HUES64 (cell line): ENCODE results near the gene LILRB5.
"Not testable (repeated sequence)": the region's sequence is repeated elsewhere in the genome, so short reads cannot be mapped to it uniquely, and the experiment has no call there.

Experiments used
- H3K27ac ChIP-seq: 2 replicates; pipeline ENCODE4 v1.7.0; 2013; ENCODE audit warnings: low read depth, low read length, inconsistent platforms
- H3K27me3 ChIP-seq: 2 replicates; pipeline ENCODE4 v1.6.1; 2013; ENCODE audit warnings: mild to moderate bottlenecking, low read length; ENCODE audit not compliant: insufficient read depth
- H3K36me3 ChIP-seq: 2 replicates; pipeline ENCODE4 v1.6.1; 2013; ENCODE audit warnings: mild to moderate bottlenecking, low read length; ENCODE audit not compliant: insufficient read depth
- H3K4me1 ChIP-seq: 2 replicates; pipeline ENCODE4 v1.6.1; 2013; ENCODE audit warnings: mild to moderate bottlenecking, low read length, moderate library complexity; ENCODE audit not compliant: insufficient read depth
- H3K4me3 ChIP-seq: 2 replicates; pipeline ENCODE4 v1.5.1; 2013; ENCODE audit warnings: mild to moderate bottlenecking, low read length, moderate library complexity
- H3K9ac ChIP-seq: 2 replicates; pipeline ENCODE4 v1.6.1; 2013; ENCODE audit warnings: mild to moderate bottlenecking, low read depth, low read length
- H3K9me3 ChIP-seq: 2 replicates; pipeline ENCODE4 v1.6.1; 2013; ENCODE audit warnings: low read depth, low read length; ENCODE audit not compliant: insufficient read depth
- WGBS: fragments of 150-250, 120-280 bp; methylation state at CpG from one replicate; pipeline ENCODE4 v1.1.7; 2013; ENCODE audit warnings: missing lambda C conversion rate; 5-methylcytosine and 5-hydroxymethylcytosine counted together

The LILRB5 gene

DNA sequence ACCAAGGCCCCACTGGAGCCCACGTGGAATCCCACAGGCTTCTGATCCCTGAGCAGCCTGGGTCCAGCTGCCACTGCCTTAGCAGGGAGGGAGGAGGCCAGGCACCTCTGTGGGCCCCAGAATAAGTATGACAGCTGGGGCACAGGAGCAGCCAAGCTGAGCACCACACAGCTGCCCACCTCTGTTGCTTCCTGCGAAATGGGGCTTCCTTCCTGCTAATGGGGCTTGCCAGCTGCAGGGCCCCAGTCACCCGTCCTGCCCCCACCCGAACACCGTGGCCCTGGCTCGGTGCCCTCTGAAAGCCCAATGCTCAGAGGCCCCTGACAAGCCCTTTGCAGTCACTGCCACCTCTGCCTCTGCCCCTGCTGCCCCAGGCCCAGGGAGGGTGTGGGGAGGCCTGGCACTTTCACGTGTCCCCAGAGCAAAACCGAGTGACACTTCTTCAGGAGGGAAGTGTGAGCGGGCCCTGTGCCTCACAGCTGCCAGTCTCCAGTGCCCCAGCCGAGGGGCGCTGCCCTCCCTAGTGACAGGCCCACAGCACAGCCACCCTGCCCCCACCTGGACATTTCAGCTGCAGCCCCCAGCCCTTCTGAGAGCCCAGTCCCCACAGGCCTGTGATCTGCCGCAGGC lies 28.5 kb upstream of the LILRB5 start:
- H3K4me1 ChIP-seq, H3K27ac ChIP-seq, H3K9me3 ChIP-seq, H3K9ac ChIP-seq, H3K36me3 ChIP-seq, H3K4me3 ChIP-seq, H3K27me3 ChIP-seq: not testable (repeated sequence)
- WGBS: 87% methylated on average over 11 of the region's 12 CpGs

DNA sequence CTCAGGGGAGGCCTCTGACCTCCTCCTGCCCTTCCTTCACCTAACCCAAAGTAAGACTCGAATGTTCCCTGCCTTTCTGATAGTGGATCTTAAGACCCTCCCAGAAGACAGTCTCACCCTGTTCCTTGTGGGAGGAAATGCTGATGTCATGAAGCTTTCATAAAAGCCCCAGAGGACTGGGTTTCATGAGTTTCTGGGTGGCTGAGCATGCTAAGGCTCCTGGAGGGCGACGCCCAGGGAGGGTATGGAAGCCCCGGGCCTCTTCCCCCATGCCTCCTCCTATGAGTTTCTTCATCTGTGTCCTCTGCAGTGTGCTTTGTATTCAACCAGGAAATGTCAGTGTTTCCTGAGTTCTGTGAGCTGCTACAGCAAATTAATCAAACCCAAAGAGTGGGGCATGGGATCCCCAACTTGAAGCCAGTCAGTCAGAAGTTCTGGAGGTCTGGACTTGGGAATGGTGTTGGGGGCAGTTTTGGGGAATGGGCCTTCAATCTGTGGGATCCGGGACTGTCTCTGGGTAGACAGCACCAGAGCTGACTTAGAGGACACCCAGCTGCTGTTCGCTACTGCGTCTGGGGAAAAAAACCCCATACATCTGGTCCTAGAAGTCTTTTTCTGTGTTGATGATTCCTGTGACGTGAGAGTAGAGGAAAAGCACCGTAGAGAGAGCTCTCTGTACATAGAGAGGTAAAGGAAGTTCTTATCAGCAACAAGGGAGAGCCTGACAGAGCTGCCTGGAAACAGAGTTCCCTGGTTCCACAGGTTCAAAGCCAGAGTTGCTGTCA lies 25.8 kb upstream of the LILRB5 start:
- no peaks in the 10 kb centered on the region for H3K4me1 ChIP-seq

DNA sequence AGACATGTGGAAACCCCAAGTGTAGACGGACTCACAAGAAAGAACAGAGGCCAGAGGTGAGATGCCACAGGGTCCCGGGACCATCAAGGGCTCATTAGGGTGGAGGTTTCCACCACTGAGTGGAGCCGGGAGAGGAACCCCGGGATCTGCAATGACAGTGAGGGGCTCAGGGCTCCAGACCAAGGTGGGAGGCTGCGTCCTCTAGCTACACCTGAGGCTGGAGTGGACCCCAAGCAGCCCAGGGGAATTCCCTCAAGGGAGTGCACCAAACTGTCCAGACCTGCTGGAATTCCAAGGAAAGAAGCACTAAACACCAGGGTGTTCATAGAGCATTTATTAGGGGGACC lies 24.6 kb upstream of the LILRB5 start:
- H3K27ac ChIP-seq, H3K9me3 ChIP-seq, H3K9ac ChIP-seq, H3K4me1 ChIP-seq, H3K27me3 ChIP-seq, H3K4me3 ChIP-seq, H3K36me3 ChIP-seq: not testable (repeated sequence)
- 90% methylated on average over 5 of the region's 5 CpGs for WGBS

More for the DNA sequence above, 25.8 kb upstream of the LILRB5 start:
- H3K9me3 ChIP-seq: no peaks in the 10 kb centered on the region
- no peaks in the 10 kb centered on the region for H3K27me3 ChIP-seq
- no peak overlapping the region for H3K27ac ChIP-seq
- H3K4me3 ChIP-seq: no peak overlapping the region
- 90% methylated on average over 9 of the region's 9 CpGs for WGBS
- no peaks in the 10 kb centered on the region for H3K36me3 ChIP-seq
- H3K9ac ChIP-seq: no peak overlapping the region

DNA sequence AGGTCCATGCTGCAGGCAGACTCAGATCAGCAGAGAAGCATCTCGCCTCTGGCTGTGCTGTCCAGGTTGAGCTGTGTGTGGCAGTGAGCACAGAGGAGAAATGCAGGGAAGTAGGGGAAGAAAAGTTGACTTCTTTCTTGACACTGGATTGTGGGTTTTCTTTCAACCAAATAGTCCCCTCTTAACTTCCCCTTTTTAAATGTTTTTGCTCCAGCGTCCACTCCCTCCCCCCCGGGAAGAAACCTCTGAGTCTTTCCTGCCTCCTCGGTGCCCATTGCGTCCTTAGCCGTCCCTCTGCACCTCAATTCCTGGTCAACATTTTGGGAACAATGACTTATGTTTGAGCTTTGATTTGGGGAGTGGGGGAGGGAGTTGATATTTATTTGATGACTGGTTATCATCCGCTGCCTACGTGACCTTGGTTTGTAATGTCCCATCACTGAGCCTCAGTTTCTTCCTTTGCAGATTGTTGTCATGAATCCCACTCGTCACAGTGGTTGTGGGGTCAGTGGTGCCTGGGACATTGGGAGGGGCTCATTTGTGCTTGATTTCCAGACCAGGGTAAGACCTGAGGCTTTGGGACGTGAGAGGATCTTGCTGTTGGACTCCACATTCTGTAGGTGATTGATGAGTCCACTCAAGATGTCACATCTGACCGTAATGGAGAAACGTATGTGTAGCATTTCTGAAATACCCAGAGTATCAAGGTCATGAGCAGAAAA lies 24.1 kb upstream of the LILRB5 start, which contains the start of gene LILRB2:
Gene LILRB2 (minus strand): TSS at position 104 of the 722 bp plus-strand sequence. CDS start 614 bp downstream, outside the sequence.
- no peaks in the 10 kb centered on the region for H3K36me3 ChIP-seq

DNA sequence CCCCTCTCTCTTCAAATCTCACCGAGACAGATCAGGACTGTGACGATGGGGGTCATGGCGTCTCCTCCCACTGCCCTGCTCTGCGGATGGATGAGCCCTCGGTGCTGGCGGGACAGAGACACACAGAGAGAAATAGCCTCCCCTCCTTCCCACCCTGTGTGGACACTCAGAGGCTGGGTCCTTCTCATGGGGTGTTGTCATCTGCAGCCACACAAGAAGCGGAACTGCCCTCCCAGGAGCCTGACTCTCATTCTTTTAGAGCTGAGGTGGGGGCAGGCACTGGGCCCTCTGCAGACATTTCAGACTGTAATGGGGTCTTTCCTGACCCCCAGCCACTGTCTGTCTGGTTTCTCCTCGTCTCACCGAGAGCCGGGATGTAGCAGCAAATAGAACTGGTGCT lies 23.4 kb upstream of the LILRB5 start:
- not testable (repeated sequence) for H3K27me3 ChIP-seq, H3K4me1 ChIP-seq, H3K9me3 ChIP-seq, H3K36me3 ChIP-seq, H3K9ac ChIP-seq, H3K27ac ChIP-seq, H3K4me3 ChIP-seq
- 85% methylated on average over 10 of the region's 10 CpGs for WGBS

More for the DNA sequence above, 24.1 kb upstream of the LILRB5 start, which contains the start of gene LILRB2:
- WGBS: 90% methylated on average over 12 of the region's 12 CpGs
- no peak within 1 kb of the TSS for H3K4me3 ChIP-seq
- H3K4me1 ChIP-seq: no peaks in the 10 kb centered on the region
- no peak within 1 kb of the TSS for H3K9ac ChIP-seq
- no peak within 1 kb of the TSS for H3K27ac ChIP-seq
- H3K9me3 ChIP-seq: no peaks in the 10 kb centered on the region
- H3K27me3 ChIP-seq: no peaks in the 10 kb centered on the region

DNA sequence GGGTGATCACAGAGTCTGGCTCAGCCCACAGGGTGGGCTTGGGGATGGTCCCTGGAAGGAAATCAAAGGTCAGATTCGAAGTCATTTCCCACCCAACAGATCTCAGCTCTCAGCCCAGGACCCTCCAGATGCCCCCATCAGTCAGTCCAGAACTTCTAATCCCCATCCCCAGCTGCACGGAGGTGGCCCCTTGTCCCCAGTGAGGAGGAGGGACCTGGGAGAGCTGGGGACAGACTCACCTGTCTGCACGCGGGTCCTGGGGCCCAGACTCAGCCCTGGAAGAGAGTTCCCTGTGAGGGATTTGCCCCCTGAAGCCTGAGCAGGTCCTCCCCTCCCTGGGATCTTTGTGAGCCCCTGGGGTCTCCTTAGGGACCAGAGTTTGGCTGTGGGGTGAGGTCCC lies 23.0 kb upstream of the LILRB5 start:
- WGBS: 63% methylated on average over 4 of the region's 4 CpGs
- not testable (repeated sequence) for H3K4me1 ChIP-seq, H3K27ac ChIP-seq, H3K9ac ChIP-seq, H3K4me3 ChIP-seq, H3K27me3 ChIP-seq, H3K36me3 ChIP-seq, H3K9me3 ChIP-seq

DNA sequence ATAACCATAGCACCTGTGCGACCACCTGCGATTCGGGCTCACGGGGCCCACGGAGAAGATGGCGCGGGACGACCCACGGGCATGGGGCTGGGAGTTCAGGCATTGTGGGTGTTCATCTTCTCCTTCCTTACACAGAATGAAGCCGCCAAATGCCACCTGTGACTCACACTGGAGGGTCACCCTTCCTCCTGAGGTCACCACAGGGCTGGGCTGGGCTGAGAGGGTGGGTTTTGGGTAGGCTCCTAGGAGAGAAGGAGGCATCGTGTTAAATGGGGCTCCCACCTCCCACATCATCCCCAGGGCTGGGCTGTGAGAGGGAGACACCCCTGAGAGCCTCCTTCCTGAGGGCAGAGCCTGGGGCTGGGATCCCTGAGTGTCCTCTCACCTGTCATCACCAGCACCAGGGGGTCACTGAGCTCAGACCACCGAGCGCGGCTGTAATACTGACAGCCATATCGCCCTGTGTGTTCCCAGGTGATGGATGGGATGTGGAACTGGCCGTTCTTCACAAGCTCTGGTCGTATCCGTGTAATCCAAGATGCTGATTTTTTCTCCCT lies 22.4 kb upstream of the LILRB5 start:
- 95% methylated on average over 16 of the region's 18 CpGs for WGBS
- Histone ChIP-seq H3K36me3 (no peaks in the 10 kb centered on the region), H3K4me3 (no peak overlapping the region), H3K27me3 (no peaks in the 10 kb centered on the region), H3K9ac (no peak overlapping the region), H3K4me1 (no peaks in the 10 kb centered on the region), H3K27ac (no peak overlapping the region), H3K9me3 (no peaks in the 10 kb centered on the region)

DNA sequence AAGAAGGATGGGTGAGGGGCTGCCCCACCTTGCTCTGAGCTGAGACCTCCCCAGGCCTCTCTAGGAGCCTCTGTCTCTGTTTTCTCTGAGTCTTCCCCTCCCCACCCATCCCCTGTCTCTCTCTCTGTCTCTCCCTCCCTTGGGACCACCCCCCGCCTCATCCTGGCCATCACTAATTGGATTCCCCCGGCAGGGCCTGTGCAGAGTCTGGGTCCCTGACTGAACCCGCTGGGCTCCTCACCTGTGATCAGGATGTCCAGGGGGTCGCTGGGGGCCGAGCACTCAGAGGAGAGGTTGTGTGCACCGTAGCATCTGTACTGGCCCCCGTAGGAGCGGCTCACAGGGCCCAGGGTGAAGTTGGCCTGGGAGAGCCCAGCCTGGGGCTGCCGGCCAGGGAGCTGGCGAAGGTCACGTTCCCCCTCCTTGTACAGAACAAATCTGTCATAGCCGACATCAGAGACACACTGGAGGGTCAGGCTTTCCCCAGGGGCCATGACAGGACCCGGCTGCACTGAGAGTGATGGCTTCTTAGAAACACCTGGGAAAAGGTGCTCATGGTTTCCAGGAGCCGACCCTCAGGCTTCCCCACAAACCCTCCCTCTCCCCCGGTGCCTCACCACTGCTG lies 21.6 kb upstream of the LILRB5 start:
- not testable (repeated sequence) for H3K4me1 ChIP-seq, H3K27me3 ChIP-seq, H3K4me3 ChIP-seq, H3K36me3 ChIP-seq, H3K9ac ChIP-seq, H3K27ac ChIP-seq, H3K9me3 ChIP-seq
- 84% methylated on average over 15 of the region's 15 CpGs for WGBS

DNA sequence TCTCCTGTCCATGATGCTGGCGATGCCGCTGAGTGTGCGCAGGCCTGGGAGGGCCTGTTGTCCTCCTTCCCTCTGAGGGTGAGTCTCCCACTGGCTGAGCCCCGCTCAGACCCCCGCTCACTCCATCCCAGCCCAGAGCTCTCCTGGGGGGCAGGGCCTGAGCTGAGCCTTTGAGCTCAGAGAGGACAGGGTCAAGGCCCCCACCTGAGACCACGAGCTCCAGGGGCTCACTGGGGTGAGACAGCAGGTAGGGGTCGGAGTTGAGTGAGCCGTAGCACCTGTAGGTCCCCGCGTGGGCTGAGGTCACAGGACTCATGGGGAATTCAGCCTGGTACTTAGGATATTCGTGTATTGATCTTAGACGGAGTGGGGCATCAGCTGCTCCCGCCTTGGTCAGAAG lies 21.0 kb upstream of the LILRB5 start:
- H3K36me3 ChIP-seq, H3K9me3 ChIP-seq, H3K4me1 ChIP-seq, H3K27me3 ChIP-seq, H3K9ac ChIP-seq, H3K4me3 ChIP-seq, H3K27ac ChIP-seq: not testable (repeated sequence)
- 90% methylated on average over 13 of the region's 13 CpGs for WGBS

DNA sequence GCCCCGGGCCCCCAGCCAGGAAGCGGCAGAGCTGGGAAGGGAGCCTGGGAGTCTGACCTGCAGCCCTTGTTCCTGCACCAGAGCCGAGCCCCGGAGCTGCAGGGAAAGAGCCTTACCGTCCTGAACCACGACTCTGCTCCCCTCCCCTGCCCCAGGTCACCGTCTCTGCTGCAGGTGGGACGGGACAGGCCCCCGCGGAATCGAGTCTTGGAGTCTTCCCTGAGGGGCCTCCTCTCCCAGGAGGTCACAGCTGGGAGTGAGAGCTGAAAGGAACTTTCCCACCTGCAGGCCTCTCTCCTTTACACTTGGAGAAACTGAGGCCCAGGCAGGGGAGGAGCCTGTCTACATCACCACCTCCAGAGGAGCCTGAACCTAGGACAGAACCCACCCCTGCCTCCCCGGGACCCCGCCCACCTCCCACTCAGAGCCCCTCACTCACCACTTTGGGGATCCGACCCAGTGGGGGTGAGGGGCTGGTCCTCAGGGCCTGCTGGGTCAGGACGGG lies 20.1 kb upstream of the LILRB5 start:
- H3K27me3 ChIP-seq, H3K4me3 ChIP-seq, H3K9ac ChIP-seq, H3K27ac ChIP-seq, H3K9me3 ChIP-seq, H3K36me3 ChIP-seq, H3K4me1 ChIP-seq: not testable (repeated sequence)
- whole genome bisulfite sequencing: 89% methylated on average over 13 of the region's 15 CpGs

DNA sequence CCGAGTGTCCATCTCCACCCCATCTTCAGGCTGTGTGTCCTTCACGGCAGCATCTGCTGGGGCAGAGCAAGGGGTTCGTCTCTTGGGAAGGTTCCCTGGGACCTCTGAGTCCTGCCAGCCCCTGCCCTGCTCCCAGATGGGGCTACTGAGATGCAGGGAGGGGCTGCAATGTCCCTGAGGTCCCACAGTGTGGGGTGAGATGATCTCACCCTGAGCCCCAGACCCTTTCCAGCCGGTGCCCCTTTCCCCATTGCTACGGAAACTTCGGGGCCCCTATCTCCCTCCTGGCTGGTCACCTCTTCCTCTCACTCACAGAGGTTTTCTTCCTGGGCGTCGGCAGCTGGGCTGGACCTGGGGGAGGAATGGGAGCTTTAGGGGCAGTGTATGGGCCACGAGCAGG lies 18.9 kb upstream of the LILRB5 start:
- no peak overlapping the region for H3K4me3 ChIP-seq
- H3K9me3 ChIP-seq: no peaks in the 10 kb centered on the region
- H3K27ac ChIP-seq: no peak overlapping the region
- H3K4me1 ChIP-seq: no peaks in the 10 kb centered on the region
- no peaks in the 10 kb centered on the region for H3K27me3 ChIP-seq
- 88% methylated on average over 6 of the region's 9 CpGs for WGBS
- H3K36me3 ChIP-seq: no peaks in the 10 kb centered on the region
- H3K9ac ChIP-seq: no peak overlapping the region
